HEK293T (cell line): ENCODE measurements around the gene LUZP2.

Experiments used
- ARNT ChIP-seq: fragments of 450-650 bp; IDR thresholded peaks from 2 replicates; pipeline ENCODE4 v1.6.1; 2017; ENCODE audit warnings: mild to moderate bottlenecking
- BHLHE40 ChIP-seq: fragments of 450-650 bp; IDR thresholded peaks from 2 replicates; pipeline ENCODE4 v1.6.1; 2016; ENCODE audit warnings: mild to moderate bottlenecking, moderate library complexity, borderline replicate concordance
- CTBP1 ChIP-seq: fragments of 450-650 bp; IDR thresholded peaks from 2 replicates; pipeline ENCODE4 v1.6.1; 2016; ENCODE audit warnings: borderline replicate concordance
- ELF4 ChIP-seq: fragments of 450-650 bp; IDR thresholded peaks from 2 replicates; pipeline ENCODE4 v1.6.1; 2017; ENCODE audit warnings: antibody characterized with exemption
- FOXK2 ChIP-seq: fragments of 450-650 bp; IDR thresholded peaks from 2 replicates; pipeline ENCODE4 v1.6.1; 2016; ENCODE audit warnings: mild to moderate bottlenecking
- FOXM1 ChIP-seq: fragments of 450-650 bp; IDR thresholded peaks from 2 replicates; pipeline ENCODE4 v1.6.1; 2017; ENCODE audit warnings: mild to moderate bottlenecking, borderline replicate concordance
- HDGF ChIP-seq: fragments of 450-650 bp; IDR thresholded peaks from 2 replicates; pipeline ENCODE4 v1.6.1; 2017; ENCODE audit warnings: antibody characterized with exemption, borderline replicate concordance
- L3MBTL2 ChIP-seq: fragments of 450-650 bp; conservative IDR thresholded peaks from 2 replicates; pipeline ENCODE4 v1.6.1; 2016; ENCODE audit warnings: mild to moderate bottlenecking
- NFRKB ChIP-seq: fragments of 450-650 bp; IDR thresholded peaks from 2 replicates; pipeline ENCODE4 v1.6.1; 2016; ENCODE audit warnings: mild to moderate bottlenecking, moderate library complexity
- SP1 ChIP-seq: fragments of 450-650 bp; IDR thresholded peaks from 2 replicates; pipeline ENCODE4 v1.6.1; 2017
- SUZ12 ChIP-seq: fragments of 450-650 bp; IDR thresholded peaks from 2 replicates; pipeline ENCODE4 v1.6.1; 2016; ENCODE audit warnings: mild to moderate bottlenecking
- TARDBP ChIP-seq: fragments of 450-650 bp; IDR thresholded peaks from 2 replicates; pipeline ENCODE4 v1.6.1; 2016
- TF ChIP-seq, protein P1 (sequence below): fragments of 450-650 bp; IDR thresholded peaks from 2 replicates; pipeline ENCODE4 v1.6.1; 2016

- no peak for TF ChIP-seq TARDBP
- no peak for TF ChIP-seq SUZ12
- no peak for TF ChIP-seq BHLHE40
- no peak for TF ChIP-seq FOXK2
- TF ChIP-seq NFRKB: no peak
- no peak for TF ChIP-seq SP1
- no peak for TF ChIP-seq ARNT
- no peak for TF ChIP-seq ELF4
- TF ChIP-seq, protein P1, sequence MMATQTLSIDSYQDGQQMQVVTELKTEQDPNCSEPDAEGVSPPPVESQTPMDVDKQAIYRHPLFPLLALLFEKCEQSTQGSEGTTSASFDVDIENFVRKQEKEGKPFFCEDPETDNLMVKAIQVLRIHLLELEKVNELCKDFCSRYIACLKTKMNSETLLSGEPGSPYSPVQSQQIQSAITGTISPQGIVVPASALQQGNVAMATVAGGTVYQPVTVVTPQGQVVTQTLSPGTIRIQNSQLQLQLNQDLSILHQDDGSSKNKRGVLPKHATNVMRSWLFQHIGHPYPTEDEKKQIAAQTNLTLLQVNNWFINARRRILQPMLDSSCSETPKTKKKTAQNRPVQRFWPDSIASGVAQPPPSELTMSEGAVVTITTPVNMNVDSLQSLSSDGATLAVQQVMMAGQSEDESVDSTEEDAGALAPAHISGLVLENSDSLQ: no peak
- no peak for TF ChIP-seq L3MBTL2
- no peak for TF ChIP-seq FOXM1
- no peak for TF ChIP-seq CTBP1
- TF ChIP-seq HDGF: no peak
These were observed 38.9 kb upstream of the LUZP2 start for GRCh38 chr11:24457985-24458384.
